K562 (cell line): Measurements from ENCODE around the gene LDB2. TPM values are rescaled to one million over a fixed set of nuclear protein-coding genes. Genes with fewer than 3 reads are reported as not detected.

Experiments
- ATAC-seq: fragments of 200-7000 bp; cut with Tn5 transposase; 3 replicates; pipeline ENCODE4 v1.9.1; 2020; ENCODE audit warnings: moderate library complexity
- BruUV-seq: library from RNA; stranded (reverse); fragments of 400-500 nt; replicated peaks from 2 replicates; lab custom pipeline; 2021; lab: Mats Ljungman, UMichigan
- CTCF ChIA-PET: fragments of 300-600 bp; formaldehyde crosslinking; extraction: SDS; loops from one replicate; lab custom pipeline; 2021; ENCODE audit warnings: low intra/inter-chr PET ratio; lab: Yijun Ruan, JAX
- POLR2A ChIA-PET: fragments of 300-600, 350-650 bp; sonication (Branson Sonifier 250); formaldehyde crosslinking; extraction: SDS; loops from one replicate; lab custom pipeline; 2021; ENCODE audit warnings: antibody characterized with exemption, inconsistent platforms; lab: Yijun Ruan, JAX
- DNase-seq, 4 experiments: peaks; one replicate each; pipeline versions ENCODE4 v3.0.0 to v3.0.0-alpha.2; 2011 to 2018; ENCODE audit warnings: low spot score in 3 of 4, mixed read lengths in 3 of 4; ENCODE audit errors: extremely low read depth in 1 of 4
- FAIRE-seq: peaks from 2 replicates; lab custom pipeline; 2011; peaks lifted over from hg19 to GRCh38; lab: Jason Lieb, UNC
- H2AFZ ChIP-seq: 2 replicates; pipeline ENCODE4 v1.6.0; 2011; ENCODE audit warnings: low read depth, low read length, control low read depth, inconsistent platforms
- H3K27ac ChIP-seq: fragments of 200-600 bp; 3 replicates; pipeline ENCODE4 v1.8.0; 2011; ENCODE audit warnings: low read depth, mild to moderate bottlenecking, control low read depth, inconsistent platforms, low read length, moderate library complexity, mixed read lengths; ENCODE audit errors: extremely low read depth
- H3K27me3 ChIP-seq, 2 experiments: fragments of 300-600 bp in 1 of 2; 2 replicates in 1 of 2; 3 replicates in 1 of 2; pipeline versions ENCODE4 v1.6.0 to v1.8.0; 2011; ENCODE audit warnings: inconsistent platforms in 2 of 2, low read length in 2 of 2, mild to moderate bottlenecking in 1 of 2, mixed read lengths in 1 of 2, moderate library complexity in 1 of 2; ENCODE audit not compliant: control insufficient read depth in 2 of 2, insufficient read depth in 2 of 2
- H3K36me3 ChIP-seq: fragments of 300-600 bp; 3 replicates; pipeline ENCODE4 v1.8.0; 2011; ENCODE audit warnings: mild to moderate bottlenecking, low read length, inconsistent platforms; ENCODE audit not compliant: control insufficient read depth, insufficient read depth
- H3K4me1 ChIP-seq, 2 experiments: fragments of 200-600 bp in 1 of 2; replicated peaks in 1 of 2; 2 replicates in 1 of 2; 3 replicates in 1 of 2; pipeline versions ENCODE4 v1.5.1 to v1.8.0; 2011; ENCODE audit warnings: inconsistent platforms in 2 of 2, low read length in 2 of 2, mild to moderate bottlenecking in 1 of 2, mixed read lengths in 1 of 2, moderate library complexity in 1 of 2; ENCODE audit not compliant: control insufficient read depth in 2 of 2, insufficient read depth in 2 of 2
- H3K4me2 ChIP-seq: 2 replicates; pipeline ENCODE4 v1.6.1; 2011; ENCODE audit warnings: low read length, control low read depth, inconsistent platforms, mixed read lengths; ENCODE audit not compliant: insufficient read depth
- H3K4me3 ChIP-seq: fragments of 200-600 bp; sonication (generic), shearing (Covaris generic); 2 replicates; pipeline ENCODE4 v1.5.1; 2016; ENCODE audit warnings: control low read depth, inconsistent platforms
- H3K79me2 ChIP-seq: fragments of 200-600 bp; 3 replicates; pipeline ENCODE4 v1.8.0; 2011; ENCODE audit warnings: low read length, inconsistent platforms; ENCODE audit not compliant: control insufficient read depth, insufficient read depth
- H3K9ac ChIP-seq, 2 experiments: 2 replicates each; pipeline versions ENCODE4 v1.6.0 to v1.6.1; 2011; ENCODE audit warnings: low read depth in 2 of 2, low read length in 2 of 2, control low read depth in 1 of 2, inconsistent platforms in 1 of 2, mild to moderate bottlenecking in 1 of 2, mixed read lengths in 1 of 2; ENCODE audit not compliant: insufficient read depth in 1 of 2
- H3K9me1 ChIP-seq: one replicate; pipeline ENCODE4 v1.6.0; 2011; ENCODE audit warnings: inconsistent platforms, mild to moderate bottlenecking, low read length, moderate library complexity; ENCODE audit not compliant: control insufficient read depth, insufficient read depth
- H3K9me3 ChIP-seq: replicated peaks from 2 replicates; pipeline ENCODE4 v1.5.1; 2011; ENCODE audit warnings: low read depth, low read length, inconsistent platforms; ENCODE audit not compliant: control insufficient read depth, insufficient read depth
- H4K20me1 ChIP-seq: replicated peaks from 2 replicates; pipeline ENCODE4 v1.6.1; 2011; ENCODE audit warnings: low read length, inconsistent platforms, mixed read lengths; ENCODE audit not compliant: control insufficient read depth, insufficient read depth
- CREB1 ChIP-seq, 2 experiments: sonication (generic) in 1 of 2; formaldehyde crosslinking in 1 of 2; IDR thresholded peaks; 2 replicates each; pipeline versions ENCODE4 v1.6.1 to v1.8.0; 2012 to 2022; ENCODE audit warnings: inconsistent platforms in 1 of 2, mild to moderate bottlenecking in 1 of 2, missing genetic modification reagents in 1 of 2, moderate library complexity in 1 of 2
- SMC3 ChIP-seq: conservative IDR thresholded peaks from 2 replicates; pipeline ENCODE4 v1.6.1; 2011; ENCODE audit warnings: low read depth, low read length, improper control_type of control experiment; ENCODE audit not compliant: insufficient read depth
- SPI1 ChIP-seq: IDR thresholded peaks from 2 replicates; pipeline ENCODE4 v1.6.1; 2011; ENCODE audit warnings: low read depth, low read length, control low read depth, borderline replicate concordance
- WGBS: fragments of 100-300 bp; shearing (Covaris generic); methylation state at CpG from one replicate; pipeline ENCODE4 v1.1.6; 2016; ENCODE audit warnings: low coverage, mixed read lengths; ENCODE audit not compliant: insufficient coverage; ENCODE audit errors: missing lambda C conversion rate; 5-methylcytosine and 5-hydroxymethylcytosine counted together
- in situ Hi-C: fragments of 300-500 bp; cut with MboI; formaldehyde crosslinking; loops from 4 replicates; pipeline ENCODE4 v1.15.0; 2018; ENCODE audit warnings: inconsistent platforms, mixed read lengths
- intact Hi-C: fragments of 100-400 bp; cut with micrococcal nuclease; formaldehyde crosslinking; loops from 2 replicates; pipeline ENCODE4 v1.14.2; 2022
- polyA plus RNA-seq, 8 experiments: library from polyadenylated mRNA; depleted of rRNA in 4 of 8; stranded (reverse) in 5 of 8; unstranded in 3 of 8; fragments of >200 nt; fragmentation: Nextera tagmentation in 2 of 8; fragmentation: Illumina TruSeq in 1 of 8; extraction: Ambion mirVana in 2 of 8; extraction: Trizol in 1 of 8; gene quantifications; 2 replicates each; pipeline versions ENCODE4 v1.2.1 to v1.2.3, GENCODE V29; 2011 to 2014; ENCODE audit warnings: inconsistent platforms in 1 of 8, missing spikeins in 1 of 8
- total RNA-seq, 7 experiments: library from RNA; depleted of rRNA in 6 of 7; stranded (reverse); fragments of >200 nt in 6 of 7; fragmentation: Illumina TruSeq in 2 of 7; extraction: Trizol in 2 of 7; gene quantifications; 2 replicates each; pipeline versions ENCODE4 v1.2.1 to v1.2.3, GENCODE V29; 2011 to 2021; ENCODE audit warnings: low replicate concordance in 1 of 7

Gene LDB2
- total and polyA plus RNA-seq, 9 of the 15 experiments (the other 6 are each of a cell fraction or from before 2014, with no cell fraction given): 0.10 to 0.20 TPM; not detected in 7

- no peak for ATAC-seq
- POLR2A ChIA-PET: no interaction called here
- in situ Hi-C loops: no loop called here
These were observed 166.6 kb downstream of the LDB2 start for GRCh38 chr4:16731776-16732380.

GRCh38 chr4:16730522-16731205 lies 167.8 kb downstream of the LDB2 start:
- Histone ChIP-seq H3K9ac (no peak overlapping the region), H3K4me1 (no peaks in the 10 kb centered on the region), H2AFZ (no peak overlapping the region), H3K4me3 (no peak overlapping the region), H4K20me1 (no peaks in the 10 kb centered on the region), H3K9me1 (no peaks in the 10 kb centered on the region), H3K27me3 (no peaks in the 10 kb centered on the region), H3K9me3 (no peaks in the 10 kb centered on the region), H3K79me2 (no peaks in the 10 kb centered on the region), H3K27ac (no peak overlapping the region), H3K4me2 (no peak overlapping the region), H3K36me3 (no peaks in the 10 kb centered on the region)
- intact Hi-C loops (no loop called here), in situ Hi-C loops (no loop called here)
- ATAC-seq: no peak
- 4% methylated on average over 3 of the region's 3 CpGs for WGBS
- ChIA-PET CTCF (no interaction called here), POLR2A (no interaction called here)
- TF ChIP-seq SPI1 (no peak), CREB1 (IDR thresholded peaks at IDR 0.05) (no peak), CREB1 (CRISPR knock-in tag; IDR thresholded peaks at IDR 0.05) (no peak)
- DNase-seq: no peak
- BruUV-seq: no TSS peak
- FAIRE-seq: no peak

More at GRCh38 chr4:16731776-16732380, 166.6 kb downstream of the LDB2 start:
- Histone ChIP-seq H3K9me1 (no peaks in the 10 kb centered on the region), H3K4me3 (no peak overlapping the region), H3K9me3 (no peaks in the 10 kb centered on the region), H3K4me2 (no peak overlapping the region), H3K4me1 (no peaks in the 10 kb centered on the region)
- CTCF ChIA-PET: no interaction called here
- no TSS peak for BruUV-seq
- FAIRE-seq: no peak
- no peak for TF ChIP-seq SMC3
- TF ChIP-seq, all 486 proteins: peak for 0
- Histone ChIP-seq H4K20me1 (no peaks in the 10 kb centered on the region), H3K27ac (no peak overlapping the region), H3K36me3 (no peaks in the 10 kb centered on the region), H3K79me2 (no peaks in the 10 kb centered on the region), H2AFZ (no peak overlapping the region), H3K27me3 (no peaks in the 10 kb centered on the region), H3K9ac (no peak overlapping the region)
- 2% methylated on average over 3 of the region's 3 CpGs for WGBS
- intact Hi-C loops: no loop called here
- no peak for DNase-seq
